GM19324 (cell line): ENCODE data around the gene ENOPH1.
"Not testable (repeated sequence)": the region's sequence is repeated elsewhere in the genome, so short reads cannot be mapped to it uniquely, and the experiment has no call there.

ENCODE experiments used
- ATAC-seq: cut with Tn5 transposase; IDR thresholded peaks from one replicate; pipeline ENCODE4 v1.9.1; 2021; ENCODE audit warnings: mild to moderate bottlenecking, moderate library complexity; ENCODE audit not compliant: unreplicated experiment, low FRiP score

The ENOPH1 gene

DNA sequence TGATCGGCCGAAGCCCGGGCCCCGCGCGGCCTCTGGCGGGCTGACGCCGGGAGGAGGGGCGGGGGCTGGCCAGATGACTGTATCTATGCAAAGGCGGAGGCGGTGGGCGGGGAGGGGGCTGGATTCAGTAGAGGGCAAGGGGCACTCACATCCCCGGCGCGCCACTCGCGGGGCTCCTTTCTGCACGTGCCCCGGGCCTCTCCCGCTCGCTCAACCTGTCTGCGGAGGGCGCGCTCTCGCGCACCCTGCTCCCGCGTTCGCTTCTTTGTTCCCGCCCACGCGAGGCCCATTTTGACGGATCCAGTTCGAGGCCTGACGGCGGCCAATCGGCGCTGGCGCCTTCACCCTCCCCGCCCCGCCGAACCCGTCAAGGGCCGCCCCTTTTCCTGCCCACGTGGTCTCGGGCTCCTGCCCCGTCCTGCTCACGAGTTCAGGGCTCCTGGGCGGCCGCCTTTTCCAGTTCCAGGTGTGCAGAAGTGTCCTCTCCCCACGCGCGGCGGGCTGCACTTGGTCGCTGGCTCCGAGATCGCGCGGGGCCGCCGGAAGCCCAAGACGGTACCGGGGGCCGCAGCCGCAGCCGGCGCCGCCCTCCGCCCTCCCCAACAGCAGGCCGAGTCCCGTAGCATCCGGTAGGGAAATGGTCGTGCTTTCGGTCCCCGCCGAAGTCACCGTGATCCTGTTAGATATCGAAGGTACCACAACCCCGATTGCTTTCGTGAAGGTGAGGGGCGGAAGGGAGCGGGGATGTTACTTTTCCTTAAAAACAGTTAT is at the start of gene ENOPH1, which contains the start of gene HNRNPDL:
TSS of gene ENOPH1 (plus strand) at position 398 of the 771 bp plus-strand sequence. CDS start at position 638, 240 bp downstream.
TSS of gene HNRNPDL (minus strand) at position 270 of the 771 bp plus-strand sequence. CDS start 772 bp downstream, outside the sequence.
- peak; percentile 84 for ATAC-seq

GRCh38 chr4:82380831-82381230 is 49.6 kb upstream of the ENOPH1 start:
- ATAC-seq = no peak

GRCh38 chr4:82381235-82381634 is 49.2 kb upstream of the ENOPH1 start:
- no peak for ATAC-seq

GRCh38 chr4:82381661-82382296 is 48.6 kb upstream of the ENOPH1 start:
- ATAC-seq = no peak

DNA sequence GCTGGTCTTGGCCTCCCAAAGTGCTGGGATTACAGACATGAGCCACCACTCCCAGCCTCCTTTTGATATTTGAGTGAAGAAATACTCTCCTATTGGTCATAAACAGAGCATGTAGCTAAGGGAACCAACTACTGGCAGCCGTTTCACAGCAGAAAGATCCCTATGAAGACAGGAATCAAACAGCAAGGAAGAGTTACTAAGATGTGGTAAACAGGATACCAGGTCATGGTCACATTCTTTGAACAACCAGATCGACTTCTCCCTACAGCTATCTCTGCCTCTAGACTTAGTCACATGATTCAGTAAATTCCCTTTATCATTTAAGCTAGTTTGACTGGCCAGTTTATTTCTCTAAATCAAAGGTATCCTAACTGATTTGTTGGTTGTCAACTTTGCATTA is 47.6 kb upstream of the ENOPH1 start:
- ATAC-seq = no peak

DNA sequence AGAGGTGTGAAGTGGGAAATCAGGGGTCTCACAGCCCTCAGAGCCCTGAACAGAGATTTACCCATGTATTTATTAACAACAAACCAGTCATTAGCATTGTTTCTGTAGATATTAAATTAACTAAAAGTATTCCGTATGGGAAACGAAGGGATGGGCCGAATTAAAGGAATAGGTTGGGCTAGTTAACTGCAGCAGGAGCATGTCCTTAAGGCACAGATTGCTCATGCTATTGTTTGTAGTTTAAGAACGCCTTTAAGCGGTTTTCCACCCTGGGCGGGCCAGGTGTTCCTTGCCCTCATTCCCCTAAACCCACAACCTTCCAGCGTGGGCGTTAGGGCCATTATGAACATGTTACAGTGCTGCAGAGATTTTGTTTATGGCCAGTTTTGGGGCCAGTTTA is 44.1 kb upstream of the ENOPH1 start:
- not testable (repeated sequence) for ATAC-seq

DNA sequence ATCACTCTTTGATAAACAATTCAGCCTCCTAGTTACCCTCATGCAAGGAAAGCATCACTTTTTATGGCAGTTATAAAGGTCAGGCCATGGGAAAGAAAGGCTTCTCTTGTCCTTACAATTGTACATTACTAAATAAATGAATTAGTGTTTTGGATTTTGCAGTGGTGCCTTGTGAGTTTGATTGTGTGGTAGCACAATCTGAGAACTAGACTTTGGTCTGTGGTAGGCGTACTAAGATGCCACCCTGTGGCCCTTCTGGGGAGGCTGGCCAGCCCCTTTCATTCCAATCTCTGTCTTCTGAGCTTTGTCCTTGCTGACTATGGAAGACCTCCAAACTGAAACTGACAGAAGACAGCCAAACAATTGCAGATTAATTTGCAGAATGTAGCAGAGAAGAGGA is 42.0 kb upstream of the ENOPH1 start:
- no peak for ATAC-seq

DNA sequence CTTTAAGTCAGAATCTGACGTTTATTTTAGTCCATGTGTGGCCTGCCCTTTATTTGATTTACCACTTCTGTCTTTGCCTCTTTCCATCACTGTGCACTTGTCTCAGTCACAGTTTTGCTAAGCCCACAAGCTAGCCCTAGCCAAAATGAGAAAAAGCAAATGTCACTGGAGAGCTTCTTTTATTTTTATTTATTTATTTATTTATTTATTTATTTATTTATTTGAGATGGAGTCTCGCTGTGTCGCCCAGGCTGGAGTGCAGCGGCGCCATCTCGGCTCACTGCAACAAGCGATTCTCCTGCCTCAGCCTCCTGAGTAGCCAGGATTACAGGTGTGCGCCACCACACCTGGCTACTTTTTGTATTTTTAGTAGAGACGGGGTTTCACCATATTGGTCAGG is 40.3 kb upstream of the ENOPH1 start:
- not testable (repeated sequence) for ATAC-seq

DNA sequence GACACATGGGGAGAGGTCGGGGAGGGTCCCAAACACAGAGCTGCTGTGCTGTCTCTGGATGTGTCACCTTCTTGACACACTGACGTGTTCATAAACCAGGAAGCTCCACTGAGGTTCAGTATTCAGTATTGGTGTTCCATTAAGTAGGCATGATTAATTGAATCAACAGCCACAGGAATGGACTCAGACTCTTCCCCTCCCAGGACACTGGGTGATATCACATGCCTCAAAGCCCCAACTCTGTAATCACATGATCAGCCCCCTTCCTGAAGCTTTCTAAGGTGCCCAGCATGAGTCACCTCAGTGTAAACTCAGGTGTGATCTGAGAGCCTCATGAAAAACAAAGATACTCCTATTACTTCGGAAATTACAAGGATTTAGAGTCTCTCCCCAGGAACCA is 35.5 kb upstream of the ENOPH1 start:
- no peak for ATAC-seq

GRCh38 chr4:82397527-82397926 is 32.9 kb upstream of the ENOPH1 start:
- ATAC-seq = no peak

DNA sequence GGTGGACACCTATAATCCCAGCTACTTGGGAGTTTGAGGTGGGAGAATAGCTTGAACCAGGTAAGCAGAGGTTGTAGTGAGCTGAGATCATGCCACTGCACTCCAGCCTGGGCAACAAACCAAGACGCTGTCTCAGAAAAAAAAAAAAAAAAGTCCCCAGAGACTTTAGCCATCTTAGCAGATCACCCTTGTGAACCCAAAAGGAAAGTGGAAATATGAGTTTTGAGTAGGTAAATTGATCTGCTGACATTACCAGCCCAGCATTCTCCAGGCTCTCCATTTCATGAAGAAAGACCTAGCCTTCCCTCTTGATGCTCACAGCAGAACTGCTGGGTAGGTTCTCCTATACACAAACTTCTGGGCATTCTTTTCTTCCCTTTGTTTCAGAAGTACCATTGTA is 32.1 kb upstream of the ENOPH1 start:
- no peak for ATAC-seq

GRCh38 chr4:82401600-82401999 is 28.8 kb upstream of the ENOPH1 start:
- ATAC-seq = no peak

DNA sequence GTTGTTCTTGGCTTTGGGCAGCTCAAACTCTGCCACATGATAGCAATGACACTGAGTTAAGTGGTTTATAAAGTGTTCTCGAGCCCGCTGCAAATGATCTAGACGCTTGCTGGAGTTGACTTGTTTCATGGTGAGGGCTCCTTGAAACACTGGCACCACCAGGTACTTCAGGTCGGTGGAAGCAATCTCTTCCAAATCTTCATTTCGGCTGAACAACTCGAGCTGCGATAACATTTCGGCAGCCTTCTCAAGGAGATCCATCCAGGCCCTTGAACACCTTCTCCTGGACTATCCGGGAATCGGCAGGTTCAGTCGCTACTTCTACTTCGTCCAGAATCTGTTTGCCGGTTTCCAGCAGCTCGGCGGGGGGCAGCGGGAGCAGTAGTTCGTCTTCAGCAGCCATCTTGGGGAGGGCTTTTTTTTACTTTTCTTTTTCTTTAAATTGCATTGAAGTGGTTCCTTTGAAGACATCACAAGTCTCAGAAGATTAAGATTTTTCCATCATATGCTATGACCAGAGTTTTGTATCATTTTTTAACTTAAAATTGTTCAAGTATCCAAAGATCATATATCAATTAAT is 28.1 kb upstream of the ENOPH1 start:
- no peak for ATAC-seq

DNA sequence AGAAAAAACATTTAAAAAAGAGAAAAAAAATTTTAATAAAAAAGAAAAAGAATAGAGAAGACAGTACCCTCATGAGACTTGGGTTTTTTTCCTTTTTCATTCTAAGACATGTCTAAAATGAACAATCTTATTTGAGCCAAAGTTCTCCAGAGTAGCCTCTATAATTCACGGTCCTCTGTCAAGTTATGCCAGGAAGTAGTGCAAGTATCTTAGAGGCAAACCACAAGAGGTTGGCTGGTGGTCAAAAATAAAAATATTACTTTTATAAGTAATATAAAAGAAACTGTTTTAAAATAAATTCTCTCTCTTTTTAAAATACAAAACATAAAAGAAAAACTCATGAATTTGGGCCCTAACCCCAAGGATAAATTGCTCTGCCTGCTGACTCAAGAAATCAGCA is 26.7 kb upstream of the ENOPH1 start:
- ATAC-seq = no peak

GRCh38 chr4:82415061-82415460 is 15.3 kb upstream of the ENOPH1 start:
- not testable (repeated sequence) for ATAC-seq

DNA sequence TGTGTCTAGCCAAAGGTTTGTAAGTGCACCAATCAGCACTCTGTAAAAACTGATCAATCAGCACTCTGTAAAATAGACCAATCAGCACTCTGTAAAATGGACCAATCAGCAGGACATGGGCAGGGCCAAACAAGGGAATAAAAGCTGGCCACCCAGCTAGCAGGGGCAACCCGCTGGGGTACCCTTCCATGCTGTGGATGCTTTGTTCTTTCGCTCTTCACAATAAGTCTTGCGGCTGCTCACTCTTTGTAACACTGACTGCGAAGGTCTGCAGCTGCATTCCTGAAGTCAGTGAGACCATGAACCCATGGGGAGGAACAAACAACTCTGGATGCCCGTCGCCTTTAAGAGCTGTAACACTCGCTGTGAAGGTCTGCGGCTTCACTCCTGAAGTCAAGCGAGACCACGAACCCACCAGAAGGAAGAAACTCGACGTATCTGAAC is 14.4 kb upstream of the ENOPH1 start:
- no peak for ATAC-seq

- no peak for ATAC-seq
These were observed 10.9 kb upstream of the ENOPH1 start for GRCh38 chr4:82419451-82419850.

DNA sequence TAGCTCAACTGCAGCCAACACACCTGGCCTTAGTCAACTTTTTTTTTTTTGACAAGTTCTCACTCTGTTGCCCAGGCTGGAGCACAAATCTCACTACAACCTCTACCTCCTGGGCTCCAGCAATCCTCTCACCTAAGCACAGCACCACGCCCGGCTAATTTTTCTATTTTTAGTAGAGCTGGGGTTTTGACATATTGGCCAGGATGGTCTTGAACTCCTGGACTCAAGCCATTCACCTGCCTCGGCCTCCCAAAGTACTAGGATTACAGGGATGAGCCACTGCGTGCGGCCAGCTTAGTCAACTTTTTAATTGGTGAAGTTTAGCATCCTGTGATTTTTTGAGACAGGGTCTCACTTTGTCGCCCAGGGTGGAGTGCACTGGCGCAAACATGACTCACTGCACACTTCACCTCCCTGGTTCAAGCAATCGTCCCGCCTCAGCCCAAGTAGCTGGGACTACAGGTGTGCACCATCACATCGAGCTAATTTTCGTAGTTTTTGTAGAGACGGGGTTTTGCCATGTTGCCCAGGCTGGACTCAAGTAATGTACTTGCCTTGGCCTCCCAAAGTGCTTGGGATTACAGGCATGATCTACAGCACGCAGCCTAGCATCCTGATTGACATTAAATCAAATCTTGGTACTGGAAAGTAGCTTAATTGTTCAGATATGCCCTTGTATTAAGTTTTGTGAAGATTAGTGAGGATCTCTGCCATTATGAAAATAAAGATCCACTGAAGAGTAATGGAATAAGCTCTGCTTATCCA is 8.4 kb upstream of the ENOPH1 start:
- no peak for ATAC-seq

GRCh38 chr4:82422616-82423015 is 7.8 kb upstream of the ENOPH1 start:
- no peak for ATAC-seq

DNA sequence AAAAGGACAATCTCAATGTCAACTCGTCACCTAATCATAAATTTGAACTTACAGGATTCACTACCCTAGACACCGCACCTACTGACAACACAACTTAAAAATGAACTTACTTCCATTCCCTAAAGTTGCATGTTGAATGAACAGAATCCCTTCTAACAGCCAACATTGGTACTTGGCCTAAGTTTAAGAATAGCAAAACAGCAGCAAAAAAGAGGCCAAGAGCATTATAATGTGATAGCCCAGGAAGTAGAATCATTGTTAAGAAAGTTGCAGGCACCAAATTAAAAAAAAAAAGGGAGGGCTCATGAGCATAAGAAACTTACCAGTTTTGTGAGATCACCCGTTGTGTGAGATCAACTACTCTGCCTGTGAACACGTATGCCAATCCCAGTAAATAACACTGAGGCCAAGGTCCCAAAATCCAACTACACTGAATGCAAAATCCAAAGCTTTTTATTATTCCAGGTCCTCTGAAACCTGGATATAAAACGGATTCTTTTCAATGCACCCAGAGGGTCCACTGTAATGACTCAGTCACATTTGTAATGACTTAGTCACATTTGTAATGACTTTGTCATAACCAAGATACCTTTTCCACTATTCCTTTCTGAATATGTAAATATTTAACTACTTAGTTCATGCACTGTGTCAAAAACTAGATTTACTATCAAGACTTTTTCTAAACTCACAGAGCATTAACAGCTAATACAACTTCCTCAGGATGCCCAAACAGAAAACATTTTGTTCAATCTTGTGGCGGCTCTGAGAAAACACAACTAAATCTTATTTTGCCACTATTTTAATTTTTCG is 6.9 kb upstream of the ENOPH1 start:
- ATAC-seq = no peak
